Measurements from ENCODE around the gene CIAO3.

CIAO3 gene

GRCh38 chr16:740764-741505, at the start of gene CIAO3:
Gene CIAO3, minus strand, starts transcription at chr16:740997. Its CDS starts 12 bp downstream, at chr16:740985.
- in situ Hi-C loops (cut with MboI; ENCODE audit: low sequenced_read_pairs), result no loop called here

GRCh38 chr16:790086-790485, 49.3 kb upstream of the CIAO3 start:
- in situ Hi-C loops (cut with MboI; ENCODE audit: low sequenced_read_pairs), result no loop called here

DNA sequence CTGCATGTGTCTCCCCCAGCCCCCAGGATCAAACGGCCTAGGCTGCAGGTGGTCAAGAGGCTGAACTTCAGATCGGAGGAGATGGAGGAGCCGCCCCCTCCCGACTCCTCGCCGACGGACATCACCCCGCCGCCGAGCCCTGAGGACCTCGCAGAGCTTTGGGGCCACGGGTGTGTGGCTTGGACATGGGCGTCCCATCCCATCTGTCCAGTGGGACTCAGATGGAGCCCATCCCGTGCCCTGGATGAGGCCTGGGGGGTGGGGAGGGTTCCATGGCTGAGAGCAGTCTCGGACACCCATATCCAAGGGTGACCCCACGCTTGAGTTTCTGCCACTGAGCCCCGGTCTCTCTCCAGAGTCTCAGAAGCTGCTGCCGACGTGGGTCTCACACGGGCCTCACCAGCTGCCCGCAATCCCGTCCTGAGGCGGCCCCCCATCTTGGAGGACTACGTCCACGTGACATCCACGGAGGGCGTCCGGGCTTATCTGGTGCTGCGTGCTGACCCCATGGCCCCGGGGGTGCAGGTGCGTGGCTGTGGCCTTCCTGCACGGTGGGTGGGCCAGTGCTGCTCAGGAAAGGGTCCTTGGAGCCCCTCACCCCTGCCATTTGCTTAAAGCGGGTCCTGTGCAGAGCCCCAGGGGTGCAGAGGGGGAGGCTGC, 48.5 kb upstream of the CIAO3 start:
- in situ Hi-C loops (cut with MboI; ENCODE audit: low sequenced_read_pairs), result loop anchor here (5.0 kb wide), 1 partner anchor 77 kb away; no protein-coding TSS in a partner anchor

- in situ Hi-C loops (cut with MboI; ENCODE audit: low sequenced_read_pairs), result loop anchor here (5.0 kb wide), 1 partner anchor 76 kb away; no protein-coding TSS in a partner anchor
Measured at GRCh38 chr16:788399-789126, 47.8 kb upstream of the CIAO3 start, which contains the start of gene CHTF18. Gene CHTF18, plus strand, starts transcription at chr16:788620. Its CDS starts 65 bp downstream, at chr16:788685.

DNA sequence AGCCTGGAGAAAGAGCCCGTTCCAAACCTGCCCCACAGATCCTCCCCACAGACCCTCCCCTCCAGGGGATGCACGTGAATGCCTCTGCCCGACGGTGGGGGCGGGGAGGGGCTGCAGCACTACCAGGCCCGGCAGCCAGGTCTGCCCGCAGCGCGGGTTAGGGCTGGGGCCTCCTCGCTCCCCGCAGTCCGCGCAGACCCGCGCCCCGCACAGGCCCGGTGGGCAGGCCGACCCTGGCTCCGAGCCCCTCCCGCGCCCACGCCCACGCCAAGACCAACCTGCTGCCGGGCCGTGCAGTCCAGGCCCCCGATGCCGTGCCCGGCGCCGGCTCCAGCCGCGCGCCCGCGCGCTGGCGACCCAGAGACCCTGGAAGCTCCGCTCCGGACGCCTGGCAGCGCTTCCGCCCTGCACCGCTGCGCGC, 47.2 kb upstream of the CIAO3 start, which contains the start of gene RPUSD1:
Gene RPUSD1 (minus strand): TSS at position 404 of the 421 bp plus-strand sequence. CDS start 644 bp downstream, outside the sequence.
- in situ Hi-C loops (cut with MboI; ENCODE audit: low sequenced_read_pairs), result loop anchor here (5.0 kb wide), 1 partner anchor 76 kb away; no protein-coding TSS in a partner anchor

DNA sequence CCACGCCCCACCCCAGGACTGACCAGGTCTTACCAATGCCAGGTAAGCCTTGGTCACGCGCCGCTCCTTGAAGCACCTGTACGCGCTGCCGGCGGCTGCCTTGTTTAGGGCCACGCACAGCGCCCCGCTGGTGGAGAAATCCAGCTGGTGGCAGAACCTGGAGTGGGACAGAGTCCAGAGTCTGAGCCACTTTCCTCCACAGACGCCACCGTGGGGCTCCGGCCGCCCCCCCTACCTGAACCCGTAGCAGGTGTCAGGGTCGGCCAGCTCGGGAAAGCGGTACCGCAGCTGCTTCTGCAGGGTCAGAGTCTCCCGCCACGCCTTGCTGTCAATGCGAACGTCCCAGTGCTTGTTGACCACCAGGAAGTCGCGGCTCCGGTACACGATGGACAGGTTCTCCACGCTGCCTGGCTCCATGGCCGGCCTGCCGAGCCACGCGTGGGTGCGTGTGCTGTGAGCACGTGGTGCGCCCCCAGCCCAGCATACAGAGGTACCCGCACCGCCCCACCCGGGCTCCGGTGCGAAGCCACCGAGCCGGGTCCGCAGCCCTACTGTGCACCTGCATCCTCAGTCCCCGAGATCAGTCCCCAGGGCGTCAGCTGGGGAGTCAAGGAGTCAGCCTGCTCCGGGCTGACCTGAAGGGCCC, 46.6 kb upstream of the CIAO3 start:
- in situ Hi-C loops (cut with MboI; ENCODE audit: low sequenced_read_pairs), result loop anchor here (5.0 kb wide), 1 partner anchor 75 kb away; no protein-coding TSS in a partner anchor

- in situ Hi-C loops (cut with MboI; ENCODE audit: low sequenced_read_pairs), result loop anchor here (5.0 kb wide), 1 partner anchor 74 kb away; no protein-coding TSS in a partner anchor
Measured at GRCh38 chr16:785563-786535, 45.1 kb upstream of the CIAO3 start.

- in situ Hi-C loops (cut with MboI; ENCODE audit: low sequenced_read_pairs), result no loop called here
Measured at GRCh38 chr16:784431-784830, 43.6 kb upstream of the CIAO3 start.

GRCh38 chr16:783404-784161, 42.8 kb upstream of the CIAO3 start:
- in situ Hi-C loops (cut with MboI; ENCODE audit: low sequenced_read_pairs), result no loop called here

- in situ Hi-C loops (cut with MboI; ENCODE audit: low sequenced_read_pairs), result no loop called here
Measured at GRCh38 chr16:782766-783403, 42.1 kb upstream of the CIAO3 start.

DNA sequence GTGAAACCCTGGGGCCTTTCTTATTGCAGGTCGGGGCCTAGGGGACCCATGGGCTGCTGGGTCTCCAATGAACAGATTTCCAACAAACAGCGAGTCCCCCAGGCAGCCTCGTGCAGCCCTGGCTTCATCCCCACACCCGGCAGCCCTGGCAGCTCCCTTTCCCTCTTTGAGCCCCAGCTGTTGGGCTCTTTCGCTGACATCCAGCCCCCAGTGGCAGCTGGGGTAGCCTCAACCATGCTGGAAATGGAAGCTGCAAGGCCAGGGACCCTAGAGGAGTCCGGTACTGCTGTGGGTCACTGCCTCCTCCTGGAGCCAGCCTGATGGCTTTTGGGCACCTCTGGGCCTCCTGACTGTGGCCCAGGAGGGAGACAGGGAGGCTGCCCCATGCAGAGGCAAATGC, 41.5 kb upstream of the CIAO3 start:
- in situ Hi-C loops (cut with MboI; ENCODE audit: low sequenced_read_pairs), result no loop called here

GRCh38 chr16:781346-782010, 40.7 kb upstream of the CIAO3 start:
- in situ Hi-C loops (cut with MboI; ENCODE audit: low sequenced_read_pairs), result no loop called here

- in situ Hi-C loops (cut with MboI; ENCODE audit: low sequenced_read_pairs), result no loop called here
Measured at GRCh38 chr16:780296-780695, 39.5 kb upstream of the CIAO3 start.

GRCh38 chr16:779561-779960, 38.8 kb upstream of the CIAO3 start:
- in situ Hi-C loops (cut with MboI; ENCODE audit: low sequenced_read_pairs), result no loop called here

DNA sequence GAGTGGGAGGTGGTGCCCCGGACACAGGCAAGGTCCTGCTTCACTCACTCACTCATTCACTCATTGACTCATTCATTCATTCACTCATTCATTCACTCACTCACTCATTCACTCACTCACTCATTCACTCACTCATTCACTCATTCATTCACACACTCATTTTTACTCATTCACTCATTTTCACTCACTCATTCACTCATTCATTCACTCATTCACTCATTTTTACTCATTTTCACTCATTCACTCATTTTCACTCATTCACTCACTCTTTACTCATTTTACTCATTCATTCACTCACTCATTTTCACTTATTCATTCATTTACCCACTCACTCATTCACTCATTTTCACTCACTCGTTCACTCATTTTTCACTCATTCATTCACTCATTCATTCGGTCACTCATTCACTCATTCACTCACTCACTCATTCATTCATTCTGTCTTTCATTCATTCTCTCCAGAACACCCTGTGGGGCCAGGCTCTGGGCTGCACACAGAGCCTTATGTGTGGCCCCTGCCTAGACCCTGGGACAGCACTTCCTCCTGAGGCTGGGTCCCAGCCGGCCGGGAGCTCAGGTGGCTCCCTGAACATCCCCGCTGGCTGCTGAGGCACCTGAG, 38.2 kb upstream of the CIAO3 start:
- in situ Hi-C loops (cut with MboI; ENCODE audit: low sequenced_read_pairs), result no loop called here

GRCh38 chr16:778447-778846, 37.6 kb upstream of the CIAO3 start:
- in situ Hi-C loops (cut with MboI; ENCODE audit: low sequenced_read_pairs), result no loop called here

- in situ Hi-C loops (cut with MboI; ENCODE audit: low sequenced_read_pairs), result no loop called here
Measured at GRCh38 chr16:777826-778225, 37.0 kb upstream of the CIAO3 start.
